Measurements from ENCODE around the gene WDR26. TPM values are rescaled to one million over a fixed set of nuclear protein-coding genes. Genes with fewer than 3 reads are reported as not detected.
A peak's percentile ranks its signal among the peaks of the same experiment; 100 is the strongest.

The WDR26 gene
- total RNA-seq, 1 donor from 2014 or later, result 126 TPM

- Mint-ChIP-seq H3K9me3 (ENCODE audit: unreplicated experiment) (no peaks in the 10 kb centered on the region), H3K36me3 (ENCODE audit: low read depth, unreplicated experiment) (no peaks in the 10 kb centered on the region), H3K4me1 (ENCODE audit: unreplicated experiment) (peaks cover 13% of the 10 kb centered on the region), H3K4me3 (ENCODE audit: unreplicated experiment) (no peak overlapping the region), H3K27me3 (ENCODE audit: unreplicated experiment) (peaks cover 1% of the 10 kb centered on the region), H3K27ac (ENCODE audit: unreplicated experiment) (no peak overlapping the region)
- DNase-seq (ENCODE audit: low spot score), result no peak
- no peak for TF ChIP-seq CTCF (IDR thresholded peaks at IDR 0.05; ENCODE audit: unreplicated experiment)
These were observed 13.9 kb upstream of the WDR26 start for GRCh38 chr1:224448453-224449017.

GRCh38 chr1:224447971-224448370 is 13.4 kb upstream of the WDR26 start:
- no peak for TF ChIP-seq CTCF (IDR thresholded peaks at IDR 0.05; ENCODE audit: unreplicated experiment)
- H3K9me3 Mint-ChIP-seq (ENCODE audit: unreplicated experiment), result no peaks in the 10 kb centered on the region
- H3K4me3 Mint-ChIP-seq (ENCODE audit: unreplicated experiment), result no peak overlapping the region
- H3K27ac Mint-ChIP-seq (ENCODE audit: unreplicated experiment), result peak overlapping the region; percentile 48
- H3K27me3 Mint-ChIP-seq (ENCODE audit: unreplicated experiment), result peaks cover 1% of the 10 kb centered on the region
- DNase-seq (ENCODE audit: low spot score), result no peak
- no peaks in the 10 kb centered on the region for H3K36me3 Mint-ChIP-seq (ENCODE audit: low read depth, unreplicated experiment)
- H3K4me1 Mint-ChIP-seq (ENCODE audit: unreplicated experiment), result peaks cover 13% of the 10 kb centered on the region

GRCh38 chr1:224447251-224447650 is 12.7 kb upstream of the WDR26 start:
- peaks cover 1% of the 10 kb centered on the region for H3K27me3 Mint-ChIP-seq (ENCODE audit: unreplicated experiment)
- no peaks in the 10 kb centered on the region for H3K9me3 Mint-ChIP-seq (ENCODE audit: unreplicated experiment)
- H3K4me1 Mint-ChIP-seq (ENCODE audit: unreplicated experiment), result peaks cover 13% of the 10 kb centered on the region
- DNase-seq (ENCODE audit: low spot score), result no peak
- H3K36me3 Mint-ChIP-seq (ENCODE audit: low read depth, unreplicated experiment), result no peaks in the 10 kb centered on the region
- TF ChIP-seq CTCF (IDR thresholded peaks at IDR 0.05; ENCODE audit: unreplicated experiment), result no peak
- H3K4me3 Mint-ChIP-seq (ENCODE audit: unreplicated experiment), result no peak overlapping the region
- no peak overlapping the region for H3K27ac Mint-ChIP-seq (ENCODE audit: unreplicated experiment)

- H3K36me3 Mint-ChIP-seq (ENCODE audit: low read depth, unreplicated experiment), result peaks cover 5% of the 10 kb centered on the region
These were observed 4.4 kb upstream of the WDR26 start for GRCh38 chr1:224438989-224439388.

More at GRCh38 chr1:224438989-224439388, 4.4 kb upstream of the WDR26 start:
- H3K9me3 Mint-ChIP-seq (ENCODE audit: unreplicated experiment), result no peaks in the 10 kb centered on the region
- peaks cover 10% of the 10 kb centered on the region for H3K4me1 Mint-ChIP-seq (ENCODE audit: unreplicated experiment)
- peak overlapping the region; percentile 59 for H3K4me3 Mint-ChIP-seq (ENCODE audit: unreplicated experiment)
- DNase-seq (ENCODE audit: low spot score), result no peak
- no peak for TF ChIP-seq CTCF (IDR thresholded peaks at IDR 0.05; ENCODE audit: unreplicated experiment)
- H3K27me3 Mint-ChIP-seq (ENCODE audit: unreplicated experiment), result peaks cover 5% of the 10 kb centered on the region
- H3K27ac Mint-ChIP-seq (ENCODE audit: unreplicated experiment), result no peak overlapping the region
